Small intestine (tissue), 7 donors: ENCODE data around the gene VIPR2. TPM values are rescaled to one million over a fixed set of nuclear protein-coding genes. Genes with fewer than 3 reads are reported as not detected.

Source experiments
- DNase-seq, 2 donors: peaks; one replicate each; pipeline versions ENCODE4 v3.0.0 to v3.0.0-alpha.2; 2013
- FAIRE-seq: peaks from 2 replicates; lab custom pipeline; 2012; peaks lifted over from hg19 to GRCh38; lab: Jason Lieb, UNC
- H3K27ac ChIP-seq, 3 donors: one replicate each; pipeline ENCODE4 v1.5.1; 2013; ENCODE audit warnings: low read length in 2 of 3, mild to moderate bottlenecking in 2 of 3, control low read depth in 1 of 3, inconsistent platforms in 1 of 3, low read depth in 1 of 3, moderate library complexity in 1 of 3
- H3K27me3 ChIP-seq, 3 donors: one replicate each; pipeline ENCODE4 v1.6.1; 2013; ENCODE audit warnings: low read length in 3 of 3, inconsistent platforms in 1 of 3; ENCODE audit not compliant: control insufficient read depth in 3 of 3, insufficient read depth in 3 of 3
- H3K36me3 ChIP-seq, 3 donors: one replicate each; pipeline ENCODE4 v1.6.1; 2013; ENCODE audit warnings: low read length in 3 of 3, inconsistent platforms in 1 of 3, low read depth in 1 of 3, mild to moderate bottlenecking in 1 of 3, moderate library complexity in 1 of 3; ENCODE audit not compliant: control insufficient read depth in 3 of 3, insufficient read depth in 2 of 3
- H3K4me1 ChIP-seq, 3 donors: one replicate each; pipeline ENCODE4 v1.6.1; 2013; ENCODE audit warnings: low read length in 2 of 3, inconsistent platforms in 1 of 3, low read depth in 1 of 3, mild to moderate bottlenecking in 1 of 3, moderate library complexity in 1 of 3; ENCODE audit not compliant: control insufficient read depth in 3 of 3, insufficient read depth in 2 of 3
- H3K4me3 ChIP-seq, 3 donors: one replicate each; pipeline ENCODE4 v1.5.1; 2013; ENCODE audit warnings: low read length in 3 of 3, control low read depth in 1 of 3, inconsistent platforms in 1 of 3, low read depth in 1 of 3, mild to moderate bottlenecking in 1 of 3, moderate library complexity in 1 of 3
- H3K9me3 ChIP-seq, 2 donors: one replicate each; pipeline ENCODE4 v1.6.1; 2013; ENCODE audit warnings: low read depth in 1 of 2, low read length in 1 of 2; ENCODE audit not compliant: control insufficient read depth in 2 of 2, insufficient read depth in 1 of 2
- WGBS, 3 donors: extraction: QIAGEN DNeasy Blood & Tissue Kit; methylation state at CpG; one replicate each; pipeline ENCODE4 v1.1.7; 2013; 5-methylcytosine and 5-hydroxymethylcytosine counted together
- polyA plus RNA-seq, 4 donors: library from polyadenylated mRNA; stranded (reverse) in 3 of 4; unstranded in 1 of 4; fragments of 200-250 nt in 3 of 4; fragments of 120-200 nt in 1 of 4; gene quantifications; one replicate each; pipeline versions ENCODE4 v1.2.1 to v1.2.3, GENCODE V29; 2013
- donor health status: healthy with polysubstance abuse.
- donor health status: control.
- donor health status: control.
- donor health status: Bipolar disorder and iron deficiency.
- donor health status: healthy.

VIPR2 gene
- polyA plus RNA-seq, 4 donors = 0.81 to 1.2 (median 0.97) TPM; not detected in 1

- H3K36me3 ChIP-seq = no peaks in the 10 kb centered on the region
- FAIRE-seq (no peak), DNase-seq (no peak)
- 89 to 92% (median 90%) methylated on average over 19 of the region's 19 CpGs for WGBS, 3 donors
- H3K9me3 ChIP-seq = no peaks in the 10 kb centered on the region
- H3K4me1 ChIP-seq = no peaks in the 10 kb centered on the region
- no peaks in the 10 kb centered on the region for H3K27me3 ChIP-seq
- H3K4me3 ChIP-seq = no peak overlapping the region
- no peak overlapping the region for H3K27ac ChIP-seq
These were observed 25.5 kb downstream of the VIPR2 start for GRCh38 chr7:159119026-159119741.

DNA sequence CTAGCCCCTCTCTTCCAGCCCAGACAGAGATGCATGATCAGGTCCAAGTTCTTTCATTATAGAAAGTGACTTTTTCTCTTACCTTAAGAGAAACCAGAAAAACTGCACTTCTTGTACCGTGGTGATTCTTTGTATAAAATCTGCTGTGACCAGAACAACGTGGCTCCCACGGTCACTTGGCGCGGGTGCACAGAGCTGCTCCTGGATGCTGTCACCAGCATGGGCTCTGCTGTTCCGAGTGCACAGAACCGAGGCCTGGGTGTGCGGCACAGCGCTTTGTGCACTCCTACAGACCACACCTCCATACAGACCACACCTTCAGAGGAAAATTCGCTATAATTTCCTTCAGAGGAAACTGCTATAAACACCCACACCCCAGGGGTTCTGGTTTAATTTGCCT lies 26.0 kb downstream of the VIPR2 start:
- no peak overlapping the region for H3K27ac ChIP-seq
- peaks cover 0 to under 1% (median 0%) of the 10 kb centered on the region in 3 donors for H3K27me3 ChIP-seq
- no peaks in the 10 kb centered on the region for H3K4me1 ChIP-seq
- no peak overlapping the region for H3K4me3 ChIP-seq
- no peaks in the 10 kb centered on the region for H3K36me3 ChIP-seq
- no peaks in the 10 kb centered on the region for H3K9me3 ChIP-seq
- 75 to 86% (median 80%) methylated on average over 10 of the region's 10 CpGs for WGBS, 3 donors
- FAIRE-seq (no peak), DNase-seq (no peak)

- Histone ChIP-seq H3K27ac (no peak overlapping the region), H3K27me3 (peaks cover 0 to 4% (median 0%) of the 10 kb centered on the region in 3 donors), H3K4me3 (no peak overlapping the region), H3K9me3 (no peaks in the 10 kb centered on the region), H3K36me3 (no peaks in the 10 kb centered on the region), H3K4me1 (no peaks in the 10 kb centered on the region)
- DNase-seq (no peak), FAIRE-seq (no peak)
- 73 to 77% (median 74%) methylated on average over 13 of the region's 13 CpGs for WGBS, 3 donors
These were observed 26.5 kb downstream of the VIPR2 start for GRCh38 chr7:159118197-159118595.

GRCh38 chr7:159117366-159118196 lies 27.1 kb downstream of the VIPR2 start:
- H3K27me3 ChIP-seq = peaks cover 0 to 9% (median under 1%) of the 10 kb centered on the region in 3 donors
- H3K4me3 ChIP-seq = no peak overlapping the region
- WGBS, 3 donors = 62 to 65% (median 65%) methylated on average over 17 of the region's 17 CpGs
- no peaks in the 10 kb centered on the region for H3K9me3 ChIP-seq
- H3K36me3 ChIP-seq = no peaks in the 10 kb centered on the region
- no peaks in the 10 kb centered on the region for H3K4me1 ChIP-seq
- no peak overlapping the region for H3K27ac ChIP-seq
- FAIRE-seq (no peak), DNase-seq (no peak)

DNA sequence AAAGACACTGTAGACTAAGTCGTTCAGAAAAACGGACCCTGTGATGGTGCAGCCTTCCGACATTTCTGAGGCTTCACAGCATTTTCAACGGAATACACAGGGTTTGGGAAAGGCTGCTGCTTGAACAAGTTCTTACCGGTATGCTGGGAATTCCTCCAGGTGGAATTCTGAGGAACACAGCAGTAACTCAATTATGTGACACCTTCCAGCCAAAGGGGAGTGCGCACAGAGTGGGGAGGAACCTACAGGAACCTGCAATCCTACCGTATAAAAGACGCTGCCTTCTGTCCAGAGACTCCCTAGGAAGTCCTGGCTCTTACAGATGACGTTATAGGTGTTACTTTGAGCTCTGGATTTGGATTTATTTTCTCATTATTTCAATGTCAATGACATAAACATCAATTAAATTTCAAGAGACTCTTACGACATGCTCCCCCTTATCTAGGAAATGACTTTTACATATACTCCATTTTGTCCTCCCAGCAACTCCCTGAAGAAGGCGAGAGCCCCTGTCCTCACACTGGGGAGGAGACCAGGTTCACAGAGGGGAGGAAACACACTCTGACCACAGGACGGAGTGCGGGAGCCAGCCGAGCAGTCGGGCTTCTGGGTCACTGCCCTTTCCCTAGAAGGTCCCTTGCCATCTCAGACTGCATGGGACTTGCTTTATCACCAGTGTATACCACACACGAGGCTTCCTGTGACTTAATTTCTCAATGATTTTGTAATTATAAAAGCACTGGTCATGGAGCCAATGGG lies 27.9 kb downstream of the VIPR2 start:
- H3K4me3 ChIP-seq = no peak overlapping the region
- H3K36me3 ChIP-seq = no peaks in the 10 kb centered on the region
- FAIRE-seq (no peak), DNase-seq (no peak)
- no peaks in the 10 kb centered on the region for H3K4me1 ChIP-seq
- H3K27ac ChIP-seq = no peak overlapping the region
- H3K27me3 ChIP-seq = peaks cover 0 to 15% (median 2%) of the 10 kb centered on the region in 3 donors
- 72 to 80% (median 72%) methylated on average over 16 of the region's 16 CpGs for WGBS, 3 donors
- H3K9me3 ChIP-seq = no peaks in the 10 kb centered on the region

DNA sequence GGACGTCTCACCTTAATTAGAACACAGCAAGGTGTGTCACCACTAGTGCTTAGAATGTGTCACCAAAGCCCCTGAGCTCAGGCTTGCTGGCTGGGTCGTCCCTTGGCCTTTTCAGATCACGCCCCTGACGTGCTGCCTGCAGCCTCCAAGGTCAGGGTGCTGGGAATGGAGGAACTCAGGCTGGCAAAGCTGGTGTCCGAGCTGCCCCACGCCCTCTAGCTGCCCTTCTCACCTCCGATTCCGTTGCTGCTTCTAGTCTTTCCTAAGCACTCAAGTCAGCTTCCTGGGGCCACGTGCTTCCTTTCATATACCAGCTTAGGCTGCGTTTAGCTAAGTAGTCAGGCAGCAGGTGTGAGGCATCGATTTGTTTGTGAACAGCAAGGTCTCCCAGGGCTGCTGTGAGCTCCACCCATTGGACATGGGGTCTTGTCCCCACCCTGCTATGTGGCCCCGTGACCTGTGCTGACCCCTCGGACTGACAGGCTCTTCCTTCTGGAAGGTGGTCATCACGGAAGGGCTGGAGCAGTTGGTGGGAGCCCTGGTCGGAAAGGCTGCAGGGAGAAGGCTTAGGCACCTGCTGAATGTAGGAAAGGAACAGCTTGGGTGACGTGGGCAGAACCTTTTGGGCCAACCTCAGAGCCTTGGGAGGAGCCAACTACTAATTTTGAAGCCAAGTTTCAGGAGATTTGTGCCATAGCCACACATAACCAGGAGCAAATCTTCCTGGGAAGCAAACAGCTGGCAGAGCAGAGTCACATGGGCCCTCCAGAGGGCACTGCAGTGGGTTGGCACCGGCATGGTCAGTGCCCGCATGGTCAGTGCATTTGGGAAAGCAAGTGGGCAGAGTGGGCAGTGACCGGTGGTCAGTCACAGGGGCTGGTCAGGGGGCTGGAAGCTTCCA lies 28.8 kb downstream of the VIPR2 start:
- WGBS, 3 donors = 38 to 58% (median 45%) methylated on average over 19 of the region's 19 CpGs
- Histone ChIP-seq H3K9me3 (no peaks in the 10 kb centered on the region), H3K4me1 (no peaks in the 10 kb centered on the region), H3K4me3 (no peak overlapping the region), H3K36me3 (no peaks in the 10 kb centered on the region), H3K27me3 (peaks cover 0 to 17% (median 2%) of the 10 kb centered on the region in 3 donors), H3K27ac (no peak overlapping the region)
- FAIRE-seq = no peak
- DNase-seq = no peak

DNA sequence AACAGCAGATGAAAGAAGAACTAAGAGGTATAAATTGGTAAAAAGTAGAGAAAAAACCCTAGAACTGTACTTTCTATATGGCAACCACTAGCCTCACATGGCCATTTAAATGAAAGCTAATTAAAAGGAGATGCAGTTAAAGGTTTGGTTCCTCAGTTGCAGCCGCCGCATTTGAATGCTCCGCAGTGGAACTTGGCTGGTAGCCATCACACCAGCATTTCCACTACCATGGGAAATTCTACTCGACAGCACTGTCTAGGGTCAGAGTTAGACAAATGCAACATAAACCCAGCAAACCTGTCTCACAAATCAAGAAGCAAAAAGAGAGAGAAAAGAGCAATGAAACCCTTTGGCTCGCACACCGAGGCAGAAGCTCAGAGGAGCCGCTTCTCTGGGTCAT lies 29.7 kb downstream of the VIPR2 start:
- Histone ChIP-seq H3K4me1 (no peaks in the 10 kb centered on the region), H3K36me3 (no peaks in the 10 kb centered on the region), H3K27ac (no peak overlapping the region), H3K27me3 (peaks cover 0 to 17% (median 2%) of the 10 kb centered on the region in 3 donors), H3K4me3 (no peak overlapping the region), H3K9me3 (no peaks in the 10 kb centered on the region)
- DNase-seq = no peak
- FAIRE-seq = no peak
- 60 to 77% (median 72%) methylated on average over 7 of the region's 7 CpGs for WGBS, 3 donors
